ENCODE results near the gene ZNF595.
"Not testable (repeated sequence)": the region's sequence is repeated elsewhere in the genome, so short reads cannot be mapped to it uniquely, and the experiment has no call there.

Gene ZNF595

DNA sequence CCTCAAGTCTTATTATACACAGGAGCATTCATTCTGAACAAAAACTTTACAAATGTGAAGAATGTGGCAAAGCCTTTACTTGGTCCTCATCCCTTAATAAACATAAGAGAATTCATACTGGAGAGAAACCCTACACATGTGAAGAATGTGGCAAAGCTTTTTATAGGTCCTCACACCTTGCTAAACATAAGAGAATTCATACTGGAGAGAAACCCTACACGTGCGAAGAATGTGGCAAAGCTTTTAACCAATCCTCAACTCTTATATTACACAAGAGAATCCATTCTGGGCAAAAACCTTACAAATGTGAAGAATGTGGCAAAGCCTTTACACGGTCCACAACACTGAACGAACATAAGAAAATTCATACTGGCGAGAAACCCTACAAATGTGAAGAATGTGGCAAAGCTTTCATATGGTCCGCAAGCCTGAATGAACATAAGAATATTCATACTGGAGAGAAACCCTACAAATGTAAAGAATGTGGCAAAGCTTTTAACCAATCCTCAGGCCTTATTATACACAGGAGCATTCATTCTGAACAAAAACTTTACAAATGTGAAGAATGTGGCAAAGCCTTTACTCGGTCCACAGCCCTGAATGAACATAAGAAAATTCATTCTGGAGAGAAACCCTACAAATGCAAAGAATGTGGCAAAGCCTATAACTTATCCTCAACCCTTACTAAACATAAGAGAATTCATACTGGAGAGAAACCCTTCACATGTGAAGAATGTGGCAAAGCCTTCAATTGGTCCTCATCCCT lies 33.6 kb downstream of the ZNF595 start:
- DNase-seq = not testable (repeated sequence)

DNA sequence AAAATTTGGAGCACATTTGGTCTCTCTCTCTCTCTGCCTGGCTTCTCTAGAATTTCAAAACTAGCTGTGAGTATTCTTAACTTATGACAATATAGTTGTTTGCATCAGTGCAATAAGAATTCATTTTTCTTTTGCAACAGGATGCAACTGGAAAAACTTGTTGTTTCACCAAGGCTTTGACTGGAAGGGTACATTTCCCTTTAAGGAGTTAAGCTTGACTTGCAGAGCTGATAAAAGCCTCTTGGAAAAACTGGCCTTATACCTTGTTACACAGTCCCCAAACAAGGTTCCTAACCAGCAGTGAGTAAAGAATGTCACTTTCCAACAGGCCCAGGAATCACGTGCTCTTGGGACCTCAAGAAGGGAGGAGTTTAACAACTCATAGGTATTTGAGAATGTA lies 45.3 kb downstream of the ZNF595 start:
- DNase-seq = no peak

DNA sequence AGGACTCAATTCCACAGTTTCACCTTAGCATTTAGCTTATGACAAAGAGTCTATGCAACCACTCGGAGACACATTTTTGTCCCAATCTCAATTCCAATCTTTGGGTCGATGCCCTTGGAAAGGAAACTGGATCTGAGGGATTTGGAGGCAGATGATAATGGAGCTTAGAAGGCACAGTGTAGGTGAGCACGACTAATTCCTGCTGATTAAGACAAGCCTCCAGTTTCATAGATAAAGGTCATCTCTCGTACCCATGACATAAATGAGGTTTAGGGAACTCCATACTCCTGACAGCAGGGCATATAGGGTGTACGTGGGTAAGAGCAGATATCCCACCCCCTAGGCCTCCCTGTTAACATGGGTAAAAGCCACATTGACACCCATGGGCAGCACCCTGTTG lies 46.7 kb downstream of the ZNF595 start:
- no peak for DNase-seq

DNA sequence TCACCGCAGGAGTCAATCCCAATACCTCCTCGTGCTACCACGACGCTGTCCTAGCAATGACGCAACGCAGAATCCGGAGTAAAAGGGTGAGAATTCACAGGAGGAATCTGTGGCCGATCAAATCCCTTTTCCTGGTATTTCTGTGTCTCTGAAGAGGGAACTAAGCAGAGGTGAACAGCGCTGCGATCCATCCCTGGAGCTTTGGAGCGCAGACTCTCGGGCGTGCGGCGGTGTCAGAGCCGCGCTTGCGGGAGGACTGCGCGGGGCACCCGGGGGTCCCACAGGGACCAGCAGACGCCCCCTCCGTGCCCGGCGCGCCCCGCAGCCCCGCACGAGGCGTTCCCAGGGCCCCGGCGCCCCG lies 53.9 kb downstream of the ZNF595 start:
- no peak for DNase-seq

DNA sequence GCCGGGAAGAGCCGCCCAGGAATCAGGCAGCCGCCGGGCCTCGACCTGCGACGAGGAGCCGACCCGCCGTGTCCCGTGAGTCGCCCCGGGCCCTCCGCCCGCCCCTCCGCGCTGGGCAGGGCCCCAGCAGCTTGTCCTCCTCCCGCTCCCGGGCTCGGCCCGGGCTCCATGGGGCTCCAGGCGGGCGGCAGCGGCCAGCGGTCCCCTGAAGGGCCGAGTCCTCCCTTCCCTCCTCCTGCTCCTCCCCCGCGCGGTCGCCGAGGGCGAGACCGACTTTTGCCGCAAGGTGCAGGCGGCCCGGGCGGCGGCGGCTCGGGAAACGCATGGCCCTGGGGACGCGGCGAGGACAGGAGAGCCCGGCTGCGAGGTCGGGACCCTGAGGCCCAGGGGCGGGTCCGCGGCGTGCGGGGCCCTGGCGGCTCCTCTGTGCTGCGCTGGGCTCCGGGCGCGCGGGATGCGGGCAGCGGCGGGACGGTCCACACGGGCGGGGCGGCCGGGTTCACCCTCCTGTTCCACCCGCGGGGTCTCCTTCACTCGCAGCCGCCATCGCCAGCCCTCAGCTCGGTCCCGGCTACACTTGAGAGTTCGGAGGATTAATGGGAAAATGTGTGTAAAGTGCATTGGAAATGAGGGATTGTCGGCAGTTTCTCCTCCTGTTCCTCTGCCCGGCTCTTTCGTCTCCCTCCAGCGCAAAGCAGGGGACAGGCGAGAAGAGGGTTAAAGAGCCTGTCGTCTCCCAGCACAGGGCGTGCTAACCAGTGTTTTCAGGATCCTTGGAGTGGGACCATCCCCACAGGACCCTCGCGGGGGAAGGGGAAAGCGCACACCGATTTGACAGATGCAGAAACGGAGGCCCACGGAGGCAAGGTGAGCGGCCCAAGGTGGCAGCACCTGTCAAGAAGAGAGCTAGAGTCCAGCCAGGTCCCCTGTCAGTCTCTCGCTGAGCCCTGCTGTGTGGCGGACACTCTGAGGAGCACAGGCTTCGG lies 54.6 kb downstream of the ZNF595 start:
- no peak for DNase-seq

DNA sequence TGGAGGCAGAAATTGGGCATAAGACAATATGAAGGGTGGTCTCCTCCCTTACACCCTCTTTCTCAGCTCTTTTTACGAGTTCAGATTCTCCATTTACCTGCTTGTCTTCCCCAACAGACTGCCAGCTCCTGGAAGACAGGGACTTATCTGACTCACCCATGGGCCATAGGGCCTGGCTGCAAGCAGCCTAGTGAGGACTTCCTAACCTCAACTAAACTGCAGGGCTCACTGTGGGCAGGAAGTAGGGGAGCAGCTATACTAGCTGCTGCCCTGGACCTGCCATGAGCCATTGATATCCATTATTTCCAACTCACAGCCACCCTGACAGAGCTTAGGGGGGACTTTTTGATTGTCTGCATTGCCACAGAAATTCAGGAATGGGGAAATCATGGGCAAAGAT lies 59.6 kb downstream of the ZNF595 start:
- no peak for DNase-seq

DNA sequence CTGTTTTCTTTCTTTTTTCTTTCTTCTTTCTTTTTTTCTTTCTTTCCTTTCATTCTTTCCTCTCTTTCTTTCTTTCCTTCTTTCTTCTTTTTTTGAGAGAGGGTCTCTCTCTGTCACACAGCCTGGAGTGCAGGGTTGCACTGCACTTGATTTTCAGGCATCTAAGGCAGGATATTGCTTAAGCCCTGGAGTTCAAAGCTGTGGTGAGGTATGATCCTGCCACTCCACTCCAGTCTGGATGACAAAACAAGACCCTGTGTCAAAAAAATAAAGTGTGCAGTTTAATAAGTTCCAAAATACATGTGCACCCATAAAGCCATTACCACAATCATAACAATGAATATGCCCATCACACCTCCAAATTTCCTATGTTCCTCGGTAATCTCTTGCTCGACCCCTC lies 60.6 kb downstream of the ZNF595 start:
- DNase-seq = no peak

DNA sequence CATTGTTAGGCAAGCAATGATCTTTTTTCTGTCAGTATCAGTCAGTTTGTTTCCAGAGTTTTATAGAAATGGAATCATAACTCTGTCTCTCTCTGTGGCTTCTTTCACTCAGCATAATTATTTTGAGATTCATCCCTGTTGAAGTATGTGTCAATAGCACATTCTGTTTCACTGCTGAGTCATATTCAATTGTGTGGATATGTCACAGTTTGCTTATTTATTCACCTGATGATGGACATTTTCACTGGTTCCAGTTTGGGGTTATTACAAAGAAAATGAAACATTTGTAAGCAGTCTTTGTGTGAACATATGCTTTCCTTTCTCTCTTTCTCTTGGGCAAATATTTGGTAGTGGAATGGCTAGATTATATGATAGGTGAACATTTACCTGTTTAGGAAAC lies 61.0 kb downstream of the ZNF595 start:
- DNase-seq = no peak

DNA sequence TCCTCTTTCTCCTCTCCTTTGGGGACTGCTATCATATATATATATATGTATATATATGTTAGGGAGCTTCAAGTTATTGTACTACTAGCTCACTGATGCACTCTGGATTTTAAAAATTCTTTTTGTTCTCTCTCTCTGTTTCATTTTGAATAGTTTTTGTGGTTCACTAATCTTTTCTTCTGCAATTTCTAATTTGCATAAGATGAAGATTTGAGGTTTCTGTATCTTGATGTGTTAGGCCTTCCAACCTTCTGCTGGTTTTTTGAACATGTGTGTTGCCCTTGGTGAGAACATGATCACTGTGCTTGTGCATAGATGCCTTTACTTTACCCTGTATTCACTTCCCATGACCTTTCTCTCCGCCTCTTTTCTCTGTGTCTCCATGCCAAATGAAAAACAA lies 63.4 kb downstream of the ZNF595 start:
- DNase-seq = no peak

DNA sequence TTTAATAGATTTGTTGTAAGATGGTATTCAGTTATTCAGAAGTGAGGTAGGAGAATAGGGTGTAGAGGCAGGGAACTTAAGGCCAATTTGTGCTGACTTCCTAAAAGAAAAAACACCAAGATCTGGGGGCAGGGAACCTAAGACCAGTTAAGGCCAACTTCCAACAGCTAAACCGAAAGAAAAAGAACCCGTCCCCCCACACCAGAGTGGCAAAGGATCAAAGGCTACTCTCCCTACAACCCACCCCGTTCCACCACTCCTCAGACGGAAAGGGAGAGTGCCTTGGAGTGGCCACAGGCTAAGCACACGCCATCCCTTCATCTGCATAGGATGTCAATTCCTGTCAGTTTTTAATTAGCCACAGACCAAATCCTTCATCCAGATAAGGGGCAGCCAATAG lies 67.5 kb downstream of the ZNF595 start:
- DNase-seq = no peak

DNA sequence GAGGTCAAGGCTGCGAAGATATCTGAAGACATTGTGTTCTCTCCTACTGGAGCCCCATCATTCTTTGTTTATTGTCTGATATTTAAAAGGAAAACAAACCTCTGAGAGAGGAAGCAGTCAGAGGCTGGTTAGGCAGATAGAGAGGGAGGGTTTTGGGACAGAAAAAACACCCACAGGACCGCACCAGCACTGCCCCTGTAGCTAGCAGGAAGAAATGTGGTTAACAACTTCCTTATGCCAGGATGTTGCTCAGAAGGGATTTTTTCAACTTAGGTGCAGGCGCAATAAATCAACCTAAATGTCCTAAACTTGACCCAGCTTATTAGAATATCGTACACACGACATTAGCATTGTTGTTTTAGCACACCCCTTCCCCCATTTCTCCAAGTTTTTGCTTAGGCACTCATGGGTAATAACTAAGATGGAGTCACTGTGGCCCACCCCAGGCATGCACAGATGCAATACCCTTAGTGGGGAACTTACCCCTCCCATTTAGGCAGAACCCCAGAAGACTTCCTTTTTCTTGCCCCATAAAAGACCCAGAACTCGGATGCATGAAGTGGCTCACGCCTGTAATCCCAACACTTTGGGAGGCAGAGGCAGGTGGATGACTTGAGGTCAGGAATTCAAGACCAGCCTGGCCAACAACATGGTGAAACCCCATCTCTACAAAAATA lies 68.4 kb downstream of the ZNF595 start:
- no peak for DNase-seq

DNA sequence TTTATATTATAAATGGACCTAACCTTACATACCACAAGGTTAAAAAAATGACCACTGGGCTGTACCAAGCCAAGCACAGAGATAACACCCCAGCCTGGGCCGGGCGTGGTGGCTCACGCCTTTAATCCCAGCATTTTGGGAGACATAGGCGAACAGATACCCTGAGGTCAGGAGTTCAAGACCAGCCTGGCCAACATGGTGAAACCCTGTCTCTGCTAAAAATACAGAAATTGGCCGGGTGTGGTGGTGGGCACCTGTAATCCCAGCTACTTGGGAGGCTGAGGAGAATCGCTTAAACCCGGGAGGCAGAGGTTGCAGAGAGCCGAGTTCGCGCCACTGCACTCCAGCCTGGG lies 70.8 kb downstream of the ZNF595 start:
- DNase-seq = not testable (repeated sequence)

DNA sequence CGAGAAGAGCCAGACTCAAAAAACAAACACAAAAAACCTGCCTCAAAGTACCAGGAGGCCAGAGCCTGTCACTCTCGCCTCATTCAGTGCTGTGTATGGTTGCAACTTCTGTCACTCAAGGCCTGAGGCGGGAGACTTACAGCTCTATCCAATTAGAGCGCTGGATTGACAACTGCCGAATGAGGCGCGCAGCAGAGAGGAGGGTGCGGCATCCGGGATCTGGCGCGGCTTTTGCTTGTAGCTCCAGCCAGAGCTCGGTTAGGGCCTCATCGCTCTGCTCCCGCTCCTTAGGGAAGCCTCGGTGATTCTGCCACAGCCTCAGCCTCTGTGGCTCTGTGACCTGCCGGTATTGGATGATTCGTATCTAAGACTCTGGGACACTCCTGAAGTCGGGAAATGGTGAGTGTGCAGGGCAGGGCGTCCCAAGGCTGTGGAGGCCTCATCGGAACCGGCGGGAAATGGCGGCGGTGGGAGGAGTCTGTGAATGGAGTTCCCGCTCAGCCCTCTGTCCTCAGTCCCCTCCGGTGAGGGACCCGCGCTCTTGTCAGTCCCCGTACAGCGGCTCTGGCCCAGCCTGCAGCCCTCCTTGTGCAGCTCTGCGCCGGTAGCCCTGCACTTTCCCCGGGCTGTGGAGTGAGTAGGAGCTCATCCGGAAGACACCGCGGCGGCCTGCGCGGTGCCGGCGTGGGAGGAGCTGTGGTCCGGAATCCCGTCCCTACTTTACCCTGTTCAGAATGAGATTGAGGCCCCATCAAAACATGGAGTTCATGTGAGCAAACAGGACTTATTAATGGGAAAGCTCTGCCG lies 71.4 kb downstream of the ZNF595 start, which contains the start of gene ZNF718:
TSS of gene ZNF718 (plus strand) at position 227 of the 807 bp plus-strand sequence. CDS start at position 397, 170 bp downstream.
- no peak for DNase-seq

DNA sequence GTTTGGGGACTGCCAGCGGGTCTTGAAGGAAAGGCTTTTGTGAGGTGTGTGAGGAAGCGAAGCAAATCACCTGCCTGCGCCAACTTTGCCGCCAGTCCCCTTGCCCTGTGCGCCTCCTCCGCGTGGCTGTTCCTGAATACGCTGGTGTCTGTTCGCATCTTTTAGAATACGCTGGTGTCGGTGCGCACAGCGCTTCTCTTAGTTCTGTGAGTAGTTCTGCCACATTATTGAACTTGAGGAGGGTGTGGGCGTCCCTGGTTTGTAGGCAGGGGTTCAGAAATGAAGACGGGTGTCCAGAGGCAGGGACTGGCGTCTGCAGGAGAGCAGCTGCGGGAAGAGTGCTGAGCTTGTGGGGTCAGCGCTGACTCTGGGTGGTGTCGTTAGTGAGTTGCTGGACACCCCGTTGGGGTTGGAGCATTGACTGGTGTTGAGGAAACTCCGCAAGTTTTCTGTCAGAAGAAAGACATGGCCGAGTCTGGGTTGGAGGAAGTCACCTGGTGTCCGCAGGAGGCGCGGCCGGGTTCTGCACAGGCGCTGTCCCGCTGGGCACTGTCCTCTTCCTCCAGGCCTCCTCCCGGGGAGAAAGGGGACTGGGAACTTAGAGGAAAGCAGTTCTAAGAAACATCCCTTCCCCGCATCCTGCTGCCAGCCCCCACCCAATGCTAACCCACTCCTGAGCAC lies 72.1 kb downstream of the ZNF595 start:
- DNase-seq = no peak

DNA sequence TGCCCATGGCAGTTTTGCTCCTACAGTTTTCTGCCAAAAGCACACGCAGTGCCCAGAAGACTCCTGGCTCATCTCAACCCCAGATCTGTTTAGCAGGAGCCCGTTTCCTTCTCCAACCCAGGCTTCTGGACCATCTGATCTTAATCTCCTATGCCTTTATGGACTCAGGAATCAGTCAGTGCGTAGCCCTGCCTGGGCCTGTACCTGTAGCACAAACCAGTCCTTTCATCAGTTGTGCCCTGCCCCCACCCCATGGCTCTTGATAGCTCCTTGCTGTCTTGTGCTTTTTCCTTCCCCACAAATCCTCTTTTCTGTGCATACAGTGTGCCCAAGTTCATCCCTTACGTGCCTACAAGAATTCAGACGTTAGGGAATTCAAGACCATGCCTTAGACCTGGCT lies 72.7 kb downstream of the ZNF595 start:
- DNase-seq = no peak

DNA sequence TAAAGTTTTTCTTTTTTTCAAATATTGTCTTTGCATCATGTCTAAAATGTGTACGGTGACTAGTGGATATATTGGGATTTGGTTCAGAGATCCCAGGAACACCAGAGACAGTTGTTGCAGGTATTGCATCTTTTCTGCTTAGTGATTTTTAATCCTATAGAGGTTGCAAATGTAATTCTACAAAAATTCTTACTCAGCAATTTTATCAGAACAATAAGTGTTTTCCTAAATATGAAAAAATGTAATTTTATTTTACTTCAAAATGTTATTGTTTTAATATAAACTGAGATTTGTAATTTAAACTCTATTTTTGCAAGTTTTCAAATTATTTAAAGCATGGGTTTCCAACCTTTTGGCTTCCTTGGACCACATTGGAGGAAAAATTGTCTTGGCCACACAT lies 79.4 kb downstream of the ZNF595 start:
- DNase-seq = no peak

Measured in NCI-H748 treated with DMSO at 0.1 percent for 48 hours (cell line).